HG02588 (cell line): ENCODE data around the gene ARPC2.
"Not testable (repeated sequence)": the region's sequence is repeated elsewhere in the genome, so short reads cannot be mapped to it uniquely, and the experiment has no call there.

Experiments used
- ATAC-seq: cut with Tn5 transposase; IDR thresholded peaks from one replicate; pipeline ENCODE4 v1.9.1; 2021; ENCODE audit warnings: mild to moderate bottlenecking, moderate library complexity; ENCODE audit not compliant: unreplicated experiment

ARPC2 gene

GRCh38 chr2:218216674-218217359 is at the start of gene ARPC2:
TSS of gene ARPC2 (plus strand) at chr2:218217189. CDS start at chr2:218217471, 282 bp downstream.
- ATAC-seq, result peak; percentile 68

- ATAC-seq, result no peak
Observed at GRCh38 chr2:218168016-218168415, 49.0 kb upstream of the ARPC2 start.

- no peak for ATAC-seq
Observed at GRCh38 chr2:218168635-218169462, 48.1 kb upstream of the ARPC2 start.

GRCh38 chr2:218169757-218170546 is 47.0 kb upstream of the ARPC2 start:
- ATAC-seq, result no peak

GRCh38 chr2:218171744-218172143 is 45.2 kb upstream of the ARPC2 start:
- ATAC-seq, result not testable (repeated sequence)

- ATAC-seq, result no peak
Observed at GRCh38 chr2:218172845-218173244, 44.1 kb upstream of the ARPC2 start.

GRCh38 chr2:218179782-218180181 is 37.2 kb upstream of the ARPC2 start:
- ATAC-seq, result no peak

GRCh38 chr2:218180467-218181114 is 36.4 kb upstream of the ARPC2 start:
- no peak for ATAC-seq

- no peak for ATAC-seq
Observed at GRCh38 chr2:218184331-218184730, 32.7 kb upstream of the ARPC2 start.

- ATAC-seq, result no peak
Observed at GRCh38 chr2:218186355-218186766, 30.6 kb upstream of the ARPC2 start.

GRCh38 chr2:218186876-218187275 is 30.1 kb upstream of the ARPC2 start:
- no peak for ATAC-seq

- ATAC-seq, result no peak
Observed at GRCh38 chr2:218187296-218188015, 29.5 kb upstream of the ARPC2 start.

- ATAC-seq, result no peak
Observed at GRCh38 chr2:218188528-218188927, 28.5 kb upstream of the ARPC2 start.

GRCh38 chr2:218192902-218193430 is 24.0 kb upstream of the ARPC2 start:
- ATAC-seq, result no peak

GRCh38 chr2:218193701-218194100 is 23.3 kb upstream of the ARPC2 start:
- ATAC-seq, result no peak

- ATAC-seq, result no peak
Observed at GRCh38 chr2:218194880-218195279, 22.1 kb upstream of the ARPC2 start.

- ATAC-seq, result no peak
Observed at GRCh38 chr2:218196974-218197373, 20.0 kb upstream of the ARPC2 start.

- no peak for ATAC-seq
Observed at GRCh38 chr2:218202266-218202665, 14.7 kb upstream of the ARPC2 start.

- ATAC-seq, result no peak
Observed at GRCh38 chr2:218209078-218209477, 7.9 kb upstream of the ARPC2 start.

- no peak for ATAC-seq
Observed at GRCh38 chr2:218214116-218214515, 2.9 kb upstream of the ARPC2 start.
